CD4-positive, alpha-beta T cell treated with Interleukin-6 for 4 hours (primary cell): ENCODE data around the gene HERPUD2.
"Not testable (repeated sequence)": the region's sequence is repeated elsewhere in the genome, so short reads cannot be mapped to it uniquely, and the experiment has no call there.

Source experiments
- DNase-seq: peaks from one replicate; pipeline ENCODE4 v3.0.0-alpha.2; 2020; ENCODE audit warnings: mixed read lengths

The HERPUD2 gene

GRCh38 chr7:35676211-35676610 is 18.7 kb downstream of the HERPUD2 start:
- DNase-seq = no peak

- DNase-seq = no peak
Measured at GRCh38 chr7:35670856-35671569, 23.9 kb downstream of the HERPUD2 start.

GRCh38 chr7:35660411-35660810 is 34.5 kb downstream of the HERPUD2 start:
- not testable (repeated sequence) for DNase-seq

- no peak for DNase-seq
Measured at GRCh38 chr7:35658606-35659201, 36.2 kb downstream of the HERPUD2 start.

GRCh38 chr7:35657125-35657524 is 37.8 kb downstream of the HERPUD2 start:
- no peak for DNase-seq

GRCh38 chr7:35654558-35654957 is 40.4 kb downstream of the HERPUD2 start:
- not testable (repeated sequence) for DNase-seq

- no peak for DNase-seq
Measured at GRCh38 chr7:35652124-35652523, 42.8 kb downstream of the HERPUD2 start.

GRCh38 chr7:35650751-35651150 is 44.2 kb downstream of the HERPUD2 start:
- no peak for DNase-seq

- DNase-seq = no peak
Measured at GRCh38 chr7:35649711-35650110, 45.2 kb downstream of the HERPUD2 start.

- DNase-seq = no peak
Measured at GRCh38 chr7:35648367-35648766, 46.6 kb downstream of the HERPUD2 start.

- DNase-seq = no peak
Measured at GRCh38 chr7:35647171-35647574, 47.8 kb downstream of the HERPUD2 start.

GRCh38 chr7:35646289-35647023 is 48.5 kb downstream of the HERPUD2 start:
- peak; percentile 8 for DNase-seq

GRCh38 chr7:35645691-35646090 is 49.2 kb downstream of the HERPUD2 start:
- DNase-seq = no peak

- no peak for DNase-seq
Measured at GRCh38 chr7:35630024-35630972, 64.6 kb downstream of the HERPUD2 start.

- peak; percentile 31 for DNase-seq
Measured at GRCh38 chr7:35624299-35625186, 70.4 kb downstream of the HERPUD2 start.

GRCh38 chr7:35623381-35623780 is 71.6 kb downstream of the HERPUD2 start:
- DNase-seq = no peak

- DNase-seq = no peak
Measured at GRCh38 chr7:35619863-35620262, 75.1 kb downstream of the HERPUD2 start.

GRCh38 chr7:35617041-35617440 is 77.9 kb downstream of the HERPUD2 start:
- DNase-seq = no peak

- no peak for DNase-seq
Measured at GRCh38 chr7:35613150-35613549, 81.8 kb downstream of the HERPUD2 start.

GRCh38 chr7:35605760-35606159 is 89.2 kb downstream of the HERPUD2 start:
- DNase-seq = no peak

- DNase-seq = no peak
Measured at GRCh38 chr7:35604595-35604994, 90.3 kb downstream of the HERPUD2 start.

GRCh38 chr7:35599645-35600044 is 95.3 kb downstream of the HERPUD2 start:
- DNase-seq = no peak
